OCI-LY1 (cell line): Measurements from ENCODE around the gene MDGA2.

Experiments used
- H2AFZ ChIP-seq: fragments of 200-600 bp; sonication (generic), shearing (Covaris generic); 2 replicates; pipeline ENCODE4 v1.6.0; 2014; ENCODE audit warnings: antibody characterized with exemption, mild to moderate bottlenecking, low read length
- H3F3A ChIP-seq: fragments of 200-600 bp; sonication (generic), shearing (Covaris generic); 2 replicates; pipeline ENCODE4 v1.6.0; 2014; ENCODE audit warnings: mild to moderate bottlenecking, antibody characterized with exemption, low read length, moderate library complexity; ENCODE audit not compliant: insufficient read depth
- H3K27ac ChIP-seq: fragments of 200-600 bp; sonication (generic); 2 replicates; pipeline ENCODE4 v1.5.1; 2014; ENCODE audit warnings: low read length, mixed run types, mild to moderate bottlenecking, low read depth; ENCODE audit not compliant: poor library complexity, severe bottlenecking
- H3K27me3 ChIP-seq: fragments of 200-600 bp; sonication (generic); 2 replicates; pipeline ENCODE4 v1.6.0; 2014; ENCODE audit warnings: antibody characterized with exemption, mild to moderate bottlenecking, low read length, moderate library complexity; ENCODE audit not compliant: insufficient read depth
- H3K36me3 ChIP-seq: fragments of 200-600 bp; sonication (generic); 2 replicates; pipeline ENCODE4 v1.6.1; 2014; ENCODE audit warnings: mild to moderate bottlenecking, antibody characterized with exemption, low read length, moderate library complexity, mixed read lengths; ENCODE audit not compliant: insufficient read depth
- H3K4me1 ChIP-seq: fragments of 200-600 bp; sonication (generic); 2 replicates; pipeline ENCODE4 v1.5.1; 2014; ENCODE audit warnings: mild to moderate bottlenecking, low read length, moderate library complexity; ENCODE audit not compliant: insufficient read depth, severe bottlenecking
- H3K4me2 ChIP-seq: fragments of 200-600 bp; sonication (generic), shearing (Covaris generic); 2 replicates; pipeline ENCODE4 v1.6.1; 2014; ENCODE audit warnings: low read length
- H3K4me3 ChIP-seq: fragments of 200-600 bp; sonication (generic); 2 replicates; pipeline ENCODE4 v1.5.1; 2014; ENCODE audit warnings: low read length, low read depth, mild to moderate bottlenecking, mixed read lengths; ENCODE audit not compliant: poor library complexity, severe bottlenecking
- H3K79me2 ChIP-seq: fragments of 200-600 bp; shearing (Covaris generic); 2 replicates; pipeline ENCODE4 v1.6.1; 2016; ENCODE audit warnings: mixed run types, low read length, mixed read lengths; ENCODE audit not compliant: insufficient read depth
- H3K9ac ChIP-seq: fragments of 200-600 bp; sonication (generic), shearing (Covaris generic); 2 replicates; pipeline ENCODE4 v1.6.1; 2014; ENCODE audit warnings: mild to moderate bottlenecking, low read length, mixed read lengths
- H3K9me2 ChIP-seq: fragments of 200-600 bp; sonication (generic), shearing (Covaris generic); 2 replicates; pipeline ENCODE4 v1.6.1; 2014; ENCODE audit warnings: low read depth, mild to moderate bottlenecking, low read length, mixed read lengths
- H3K9me3 ChIP-seq: fragments of 200-600 bp; shearing (Covaris generic); 2 replicates; pipeline ENCODE4 v1.6.1; 2014; ENCODE audit warnings: low read length, mixed read lengths
- H4K20me1 ChIP-seq: fragments of 200-600 bp; sonication (generic), shearing (Covaris generic); 2 replicates; pipeline ENCODE4 v1.6.0; 2016; ENCODE audit warnings: mild to moderate bottlenecking, low read length; ENCODE audit not compliant: insufficient read depth
- CTCF ChIP-seq: fragments of 200-600 bp; sonication (generic), shearing (Covaris generic); IDR thresholded peaks from 2 replicates; pipeline ENCODE4 v1.5.1; 2017; ENCODE audit warnings: mild to moderate bottlenecking, antibody characterized with exemption, low read length, moderate library complexity, mixed read lengths
- EZH2 ChIP-seq: fragments of 200-600 bp; sonication (generic), shearing (Covaris generic); IDR thresholded peaks from 2 replicates; pipeline ENCODE4 v1.8.0; 2017; ENCODE audit warnings: borderline replicate concordance, mixed run types, mild to moderate bottlenecking, antibody characterized with exemption, low read length, moderate library complexity, mixed read lengths

MDGA2 gene

GRCh38 chr14:47425302-47425701, 250.1 kb downstream of the MDGA2 start:
- Histone ChIP-seq H3K4me1 (no peaks in the 10 kb centered on the region), H3K36me3 (no peaks in the 10 kb centered on the region), H4K20me1 (no peaks in the 10 kb centered on the region), H3K27ac (no peak overlapping the region), H3K4me2 (no peak overlapping the region), H3K9me2 (no peaks in the 10 kb centered on the region), H3F3A (no peaks in the 10 kb centered on the region), H3K27me3 (no peaks in the 10 kb centered on the region), H3K9me3 (no peaks in the 10 kb centered on the region), H3K4me3 (no peak overlapping the region), H3K79me2 (no peaks in the 10 kb centered on the region), H3K9ac (no peak overlapping the region), H2AFZ (no peak overlapping the region)
- TF ChIP-seq EZH2 (no peak), CTCF (no peak)

GRCh38 chr14:47422191-47422590, 253.2 kb downstream of the MDGA2 start:
- Histone ChIP-seq H4K20me1 (no peaks in the 10 kb centered on the region), H3K9me2 (no peaks in the 10 kb centered on the region), H3K36me3 (no peaks in the 10 kb centered on the region), H2AFZ (no peak overlapping the region), H3K4me2 (no peak overlapping the region), H3F3A (no peaks in the 10 kb centered on the region), H3K4me1 (no peaks in the 10 kb centered on the region), H3K9me3 (no peaks in the 10 kb centered on the region), H3K9ac (no peak overlapping the region), H3K79me2 (no peaks in the 10 kb centered on the region), H3K27me3 (no peaks in the 10 kb centered on the region), H3K27ac (no peak overlapping the region), H3K4me3 (no peak overlapping the region)
- TF ChIP-seq CTCF (no peak), EZH2 (no peak)

GRCh38 chr14:47411523-47411922, 263.9 kb downstream of the MDGA2 start:
- no peaks in the 10 kb centered on the region for H3F3A ChIP-seq
- no peaks in the 10 kb centered on the region for H3K9me3 ChIP-seq
- H3K4me1 ChIP-seq = no peaks in the 10 kb centered on the region
- TF ChIP-seq EZH2 (no peak), CTCF (no peak)
- no peak overlapping the region for H3K4me3 ChIP-seq
- H3K9ac ChIP-seq = no peak overlapping the region
- H3K36me3 ChIP-seq = no peaks in the 10 kb centered on the region
- no peaks in the 10 kb centered on the region for H3K9me2 ChIP-seq
- no peak overlapping the region for H3K27ac ChIP-seq
- H3K27me3 ChIP-seq = no peaks in the 10 kb centered on the region
- H2AFZ ChIP-seq = no peak overlapping the region
- no peaks in the 10 kb centered on the region for H4K20me1 ChIP-seq
- H3K79me2 ChIP-seq = no peaks in the 10 kb centered on the region
- H3K4me2 ChIP-seq = no peak overlapping the region
